HEK293T (cell line): ENCODE results near the gene TM9SF3.

Experiments
- ARNT ChIP-seq: fragments of 450-650 bp; IDR thresholded peaks from 2 replicates; pipeline ENCODE4 v1.6.1; 2017; ENCODE audit warnings: mild to moderate bottlenecking
- BHLHE40 ChIP-seq: fragments of 450-650 bp; IDR thresholded peaks from 2 replicates; pipeline ENCODE4 v1.6.1; 2016; ENCODE audit warnings: mild to moderate bottlenecking, moderate library complexity, borderline replicate concordance
- FOXA1 ChIP-seq: fragments of 450-650 bp; IDR thresholded peaks from 2 replicates; pipeline ENCODE4 v1.6.1; 2016; ENCODE audit warnings: mild to moderate bottlenecking
- FOXK2 ChIP-seq: fragments of 450-650 bp; IDR thresholded peaks from 2 replicates; pipeline ENCODE4 v1.6.1; 2016; ENCODE audit warnings: mild to moderate bottlenecking
- FOXM1 ChIP-seq: fragments of 450-650 bp; IDR thresholded peaks from 2 replicates; pipeline ENCODE4 v1.6.1; 2017; ENCODE audit warnings: mild to moderate bottlenecking, borderline replicate concordance
- L3MBTL2 ChIP-seq: fragments of 450-650 bp; conservative IDR thresholded peaks from 2 replicates; pipeline ENCODE4 v1.6.1; 2016; ENCODE audit warnings: mild to moderate bottlenecking
- PKNOX1 ChIP-seq: fragments of 450-650 bp; IDR thresholded peaks from 2 replicates; pipeline ENCODE4 v1.6.1; 2016
- SP1 ChIP-seq: fragments of 450-650 bp; IDR thresholded peaks from 2 replicates; pipeline ENCODE4 v1.6.1; 2017
- SUZ12 ChIP-seq: fragments of 450-650 bp; IDR thresholded peaks from 2 replicates; pipeline ENCODE4 v1.6.1; 2016; ENCODE audit warnings: mild to moderate bottlenecking
- TARDBP ChIP-seq: fragments of 450-650 bp; IDR thresholded peaks from 2 replicates; pipeline ENCODE4 v1.6.1; 2016

- no peak for TF ChIP-seq FOXA1
- peak; percentile 70; the same call in 1 of the 2 replicates for TF ChIP-seq ARNT
- no peak for TF ChIP-seq SUZ12
- no peak for TF ChIP-seq FOXM1
- TF ChIP-seq BHLHE40, result no peak
- no peak for TF ChIP-seq TARDBP
- TF ChIP-seq L3MBTL2, result no peak
- no peak for TF ChIP-seq SP1
- no peak for TF ChIP-seq FOXK2
- TF ChIP-seq PKNOX1, result peak; percentile 64
These were observed at the start of gene TM9SF3 for GRCh38 chr10:96586419-96587263.
